NCI-H2081 (cell line): ENCODE measurements around the gene MAP1LC3A.

Experiments used
- DNase-seq, 2 experiments: peaks; one replicate each; lab custom pipeline; 2025; lab: John Stamatoyannopoulos, UW

Gene MAP1LC3A

GRCh38 chr20:34549291-34549928 lies 9.1 kb upstream of the MAP1LC3A start:
- no peak for DNase-seq

GRCh38 chr20:34549929-34550305 lies 8.6 kb upstream of the MAP1LC3A start:
- DNase-seq: no peak

GRCh38 chr20:34552569-34552968 lies 5.9 kb upstream of the MAP1LC3A start:
- no peak for DNase-seq

- no peak for DNase-seq
Observed at GRCh38 chr20:34553366-34553867, 5.1 kb upstream of the MAP1LC3A start.

GRCh38 chr20:34557936-34558319 lies 590 bp upstream of the MAP1LC3A start:
- peak in 1 of 2 experiments; percentile 41 for DNase-seq

- DNase-seq: no peak
Observed at GRCh38 chr20:34559311-34560140, 1.0 kb downstream of the MAP1LC3A start.

- no peak for DNase-seq
Observed at GRCh38 chr20:34560141-34560523, 1.6 kb downstream of the MAP1LC3A start.

GRCh38 chr20:34560614-34561013 lies 2.1 kb downstream of the MAP1LC3A start:
- DNase-seq: no peak

- no peak for DNase-seq
Observed at GRCh38 chr20:34561661-34562060, 3.1 kb downstream of the MAP1LC3A start.

GRCh38 chr20:34562641-34563040 lies 4.1 kb downstream of the MAP1LC3A start:
- no peak for DNase-seq

GRCh38 chr20:34564833-34565232 lies 6.3 kb downstream of the MAP1LC3A start:
- no peak for DNase-seq

GRCh38 chr20:34566978-34567891 lies 8.7 kb downstream of the MAP1LC3A start:
- DNase-seq: no peak

GRCh38 chr20:34567892-34568865 lies 9.7 kb downstream of the MAP1LC3A start:
- DNase-seq: no peak

- DNase-seq: no peak
Observed at GRCh38 chr20:34569598-34569997, 11.1 kb downstream of the MAP1LC3A start.

- DNase-seq: peak in 1 of 2 experiments; percentile 18
Observed at GRCh38 chr20:34570859-34571306, 12.4 kb downstream of the MAP1LC3A start.

GRCh38 chr20:34571753-34572152 lies 13.2 kb downstream of the MAP1LC3A start:
- DNase-seq: no peak

- no peak for DNase-seq
Observed at GRCh38 chr20:34573541-34574300, 15.2 kb downstream of the MAP1LC3A start.

GRCh38 chr20:34574426-34574825 lies 15.9 kb downstream of the MAP1LC3A start:
- no peak for DNase-seq

GRCh38 chr20:34574861-34575260 lies 16.3 kb downstream of the MAP1LC3A start:
- DNase-seq: no peak

GRCh38 chr20:34575271-34575670 lies 16.8 kb downstream of the MAP1LC3A start:
- no peak for DNase-seq
